HepG2 (cell line): Measurements from ENCODE around the gene NEDD4L. TPM values are rescaled to one million over a fixed set of nuclear protein-coding genes. Genes with fewer than 3 reads are reported as not detected.

Source experiments
- ATAC-seq: fragments of 200-7000 bp; cut with Tn5 transposase; 3 replicates; pipeline ENCODE4 v1.9.1; 2020; ENCODE audit warnings: mild to moderate bottlenecking, moderate library complexity
- BruUV-seq: library from RNA; stranded (reverse); fragments of 400-500 nt; replicated peaks from 2 replicates; lab custom pipeline; 2021; lab: Mats Ljungman, UMichigan
- CTCF ChIA-PET: fragments of 300-600 bp; formaldehyde crosslinking; extraction: SDS; loops from one replicate; lab custom pipeline; 2021; ENCODE audit warnings: low total read pairs, inconsistent platforms, low intra/inter-chr PET ratio; lab: Yijun Ruan, JAX
- POLR2A ChIA-PET: fragments of 350-600 bp; sonication (Branson Sonifier 250); formaldehyde crosslinking; loops from one replicate; lab custom pipeline; 2020; ENCODE audit warnings: antibody characterized with exemption, inconsistent platforms; lab: Yijun Ruan, JAX
- DNase-seq: peaks from one replicate; pipeline ENCODE4 v3.0.0-alpha.2; 2015; ENCODE audit warnings: low spot score
- FAIRE-seq: peaks from 3 replicates; lab custom pipeline; 2011; peaks lifted over from hg19 to GRCh38; lab: Jason Lieb, UNC
- H2AFZ ChIP-seq: one replicate; pipeline ENCODE4 v1.6.1; 2011; ENCODE audit warnings: low read length, inconsistent platforms
- H3K27ac ChIP-seq: fragments of 300-600 bp; 3 replicates; pipeline ENCODE4 v1.8.0; 2011; ENCODE audit warnings: mixed run types, mild to moderate bottlenecking, mixed read lengths, low read length, inconsistent platforms; ENCODE audit not compliant: insufficient read depth; ENCODE audit errors: extremely low read length
- H3K27me3 ChIP-seq, 2 experiments: fragments of 200-600 bp in 1 of 2; 2 replicates in 1 of 2; 3 replicates in 1 of 2; pipeline versions ENCODE4 v1.6.0 to v1.8.0; 2011; ENCODE audit warnings: low read length in 2 of 2, mild to moderate bottlenecking in 2 of 2, moderate library complexity in 2 of 2, inconsistent platforms in 1 of 2; ENCODE audit not compliant: insufficient read depth in 2 of 2, control insufficient read depth in 1 of 2
- H3K36me3 ChIP-seq, 2 experiments: fragments of 200-600 bp in 1 of 2; replicated peaks in 1 of 2; 2 replicates in 1 of 2; 3 replicates in 1 of 2; pipeline versions ENCODE4 v1.5.1 to v1.8.0; 2011; ENCODE audit warnings: low read length in 2 of 2, inconsistent platforms in 1 of 2; ENCODE audit not compliant: insufficient read depth in 2 of 2, control insufficient read depth in 1 of 2
- H3K4me1 ChIP-seq: 2 replicates; pipeline ENCODE4 v1.5.1; 2012; ENCODE audit warnings: low read length, inconsistent platforms; ENCODE audit not compliant: insufficient read depth
- H3K4me2 ChIP-seq: 2 replicates; pipeline ENCODE4 v1.6.0; 2011; ENCODE audit warnings: low read depth, low read length, inconsistent platforms
- H3K4me3 ChIP-seq, 3 experiments: fragments of 200-600 bp in 1 of 3; sonication (generic), shearing (Covaris generic) in 1 of 3; replicated peaks in 1 of 3; 2 replicates each; pipeline ENCODE4 v1.5.1; 2011 to 2016; ENCODE audit warnings: low read length in 3 of 3, inconsistent platforms in 2 of 3, low read depth in 2 of 3, mild to moderate bottlenecking in 2 of 3, control low read depth in 1 of 3, mixed read lengths in 1 of 3; ENCODE audit not compliant: insufficient read depth in 1 of 3
- H3K79me2 ChIP-seq: one replicate; pipeline ENCODE4 v1.6.1; 2011; ENCODE audit warnings: low read length, inconsistent platforms; ENCODE audit not compliant: insufficient read depth
- H3K9ac ChIP-seq: 2 replicates; pipeline ENCODE4 v1.6.0; 2011; ENCODE audit warnings: mild to moderate bottlenecking, low read depth, low read length, inconsistent platforms; ENCODE audit not compliant: insufficient read depth
- H3K9me3 ChIP-seq: 2 replicates; pipeline ENCODE4 v1.5.1; 2012; ENCODE audit warnings: mild to moderate bottlenecking, low read length
- H4K20me1 ChIP-seq: 2 replicates; pipeline ENCODE4 v1.6.0; 2011; ENCODE audit warnings: inconsistent platforms, mild to moderate bottlenecking, low read length, moderate library complexity; ENCODE audit not compliant: insufficient read depth
- CREM ChIP-seq, 2 experiments: sonication (generic) in 1 of 2; formaldehyde crosslinking in 1 of 2; IDR thresholded peaks; 2 replicates each; pipeline versions ENCODE4 v1.4.0 to v1.6.1; 2016 to 2020; ENCODE audit warnings: antibody characterized with exemption in 1 of 2, mild to moderate bottlenecking in 1 of 2, missing genetic modification reagents in 1 of 2
- DPF2 ChIP-seq: sonication (generic); formaldehyde crosslinking; IDR thresholded peaks from 2 replicates; pipeline ENCODE4 v1.4.0; 2020; ENCODE audit warnings: mild to moderate bottlenecking, low read depth, missing genetic modification reagents, borderline replicate concordance
- GFI1 ChIP-seq: sonication (generic); formaldehyde crosslinking; IDR thresholded peaks from 2 replicates; pipeline ENCODE4 v1.5.0; 2020; ENCODE audit warnings: missing genetic modification reagents, mild to moderate bottlenecking, borderline replicate concordance
- HNF1A ChIP-seq, 2 experiments: sonication (generic) in 1 of 2; formaldehyde crosslinking in 1 of 2; IDR thresholded peaks; 2 replicates each; pipeline versions ENCODE4 v1.4.0 to v1.6.1; 2016 to 2020; ENCODE audit warnings: borderline replicate concordance in 1 of 2, low read depth in 1 of 2, mild to moderate bottlenecking in 1 of 2, missing genetic modification reagents in 1 of 2
- IRF2 ChIP-seq: IDR thresholded peaks from 2 replicates; pipeline ENCODE4 v1.6.1; 2018; ENCODE audit warnings: missing genetic modification reagents, missing compliant biosample characterization
- SIN3B ChIP-seq: fragments of 150-350 bp; IDR thresholded peaks from 2 replicates; pipeline ENCODE4 v1.6.1; 2014; ENCODE audit warnings: low read length
- ZNF276 ChIP-seq: sonication (generic); formaldehyde crosslinking; IDR thresholded peaks from 2 replicates; pipeline ENCODE4 v1.4.0; 2020; ENCODE audit warnings: mild to moderate bottlenecking, low read depth, missing genetic modification reagents
- ZNF30 ChIP-seq: sonication (generic); formaldehyde crosslinking; IDR thresholded peaks from 2 replicates; pipeline ENCODE4 v1.5.0; 2020; ENCODE audit warnings: mild to moderate bottlenecking, missing genetic modification reagents
- ZNF367 ChIP-seq: sonication (generic); formaldehyde crosslinking; IDR thresholded peaks from 2 replicates; pipeline ENCODE4 v1.4.0; 2020; ENCODE audit warnings: missing genetic modification reagents, borderline replicate concordance
- ZNF510 ChIP-seq: sonication (generic); formaldehyde crosslinking; IDR thresholded peaks from 2 replicates; pipeline ENCODE4 v1.4.0; 2020; ENCODE audit warnings: low read depth, mild to moderate bottlenecking, missing genetic modification reagents
- ZNF577 ChIP-seq: sonication (generic); formaldehyde crosslinking; IDR thresholded peaks from 2 replicates; pipeline ENCODE4 v1.4.0; 2020; ENCODE audit warnings: mild to moderate bottlenecking, low read depth, missing genetic modification reagents, borderline replicate concordance
- ZNF629 ChIP-seq: sonication (generic); formaldehyde crosslinking; conservative IDR thresholded peaks from 2 replicates; pipeline ENCODE4 v1.5.0; 2020; ENCODE audit warnings: missing genetic modification reagents
- ZNF776 ChIP-seq: sonication (generic); formaldehyde crosslinking; IDR thresholded peaks from 2 replicates; pipeline ENCODE4 v1.4.0; 2020; ENCODE audit warnings: mild to moderate bottlenecking, missing genetic modification reagents
- ZZZ3 ChIP-seq: sonication (generic); formaldehyde crosslinking; IDR thresholded peaks from 2 replicates; pipeline ENCODE4 v1.4.0; 2020; ENCODE audit warnings: missing genetic modification reagents, mild to moderate bottlenecking, borderline replicate concordance
- WGBS: methylation state at CpG from one replicate; pipeline ENCODE4 v1.1.6; 2017; ENCODE audit warnings: low lambda C conversion rate; 5-methylcytosine and 5-hydroxymethylcytosine counted together
- in situ Hi-C: cut with HindIII; loops from 2 replicates; pipeline ENCODE4 v1.10.0; 2017; ENCODE audit warnings: low pct_unique_long_range_greater_than_20kb; ENCODE audit not compliant: extremely low pct_ligation_motif_present
- intact Hi-C: fragments of 100-400 bp; cut with micrococcal nuclease; formaldehyde crosslinking; loops from one replicate; pipeline ENCODE4 v1.10.0; 2022; ENCODE audit not compliant: unreplicated experiment
- polyA plus RNA-seq, 8 experiments: library from polyadenylated mRNA; depleted of rRNA in 3 of 8; stranded (reverse) in 7 of 8; unstranded in 1 of 8; fragments of >200 nt; fragmentation: Illumina TruSeq in 4 of 8; extraction: Trizol in 4 of 8; gene quantifications; 2 replicates each; pipeline versions ENCODE4 v1.2.1 to v1.2.3, GENCODE V29; 2011 to 2016; ENCODE audit warnings: low read depth in 4 of 8, missing spikeins in 1 of 8, mixed read lengths in 1 of 8; ENCODE audit not compliant: insufficient read depth in 1 of 8
- total RNA-seq, 5 experiments: library from RNA; depleted of rRNA; stranded (reverse); fragments of >200 nt; fragmentation: Illumina TruSeq; extraction: Trizol; gene quantifications; 2 replicates each; pipeline ENCODE4 v1.2.3, GENCODE V29; 2016; ENCODE audit warnings: low read depth in 1 of 5
- TF ChIP-seq, protein P1 (sequence below): sonication (generic); formaldehyde crosslinking; IDR thresholded peaks from 2 replicates; pipeline ENCODE4 v1.5.0; 2020; ENCODE audit warnings: missing genetic modification reagents

Gene NEDD4L
- total and polyA plus RNA-seq, 2 of the 13 experiments (the other 11 are each of a cell fraction or from before 2014, with no cell fraction given), result 168 to 390 TPM

DNA sequence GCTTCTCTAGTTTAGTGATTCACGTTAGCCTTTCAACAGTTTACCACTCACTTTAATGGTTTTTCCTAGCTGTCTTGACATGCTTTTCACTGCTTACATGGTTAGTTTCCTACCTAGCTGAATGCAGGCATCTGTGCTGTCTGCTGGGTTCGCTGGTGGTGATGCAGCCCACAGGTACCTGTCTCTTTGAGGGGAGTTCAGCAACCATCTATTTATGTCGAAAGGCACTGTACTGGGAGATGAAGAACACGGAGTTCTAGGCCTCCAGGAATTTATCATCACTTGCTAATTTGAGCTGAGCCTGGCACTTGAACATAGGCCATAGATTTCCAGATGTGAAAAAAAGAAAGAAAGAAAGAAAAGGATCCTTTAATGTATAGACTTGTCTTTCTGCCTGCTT, 148.5 kb downstream of the NEDD4L start:
- BruUV-seq, result no TSS peak
- in situ Hi-C loops (no loop called here), intact Hi-C loops (no loop called here)
- WGBS, result 98% methylated on average over 4 of the region's 4 CpGs
- Histone ChIP-seq H2AFZ (no peak overlapping the region), H3K4me2 (no peak overlapping the region), H3K27ac (no peak overlapping the region), H3K27me3 (no peaks in the 10 kb centered on the region), H3K36me3 (no peaks in the 10 kb centered on the region), H3K4me3 (no peak overlapping the region), H3K9ac (no peak overlapping the region), H3K4me1 (peaks cover 33% of the 10 kb centered on the region), H3K79me2 (peaks cover 7% of the 10 kb centered on the region), H4K20me1 (no peaks in the 10 kb centered on the region), H3K9me3 (no peaks in the 10 kb centered on the region)
- TF ChIP-seq CREM (IDR thresholded peaks at IDR 0.05), result no peak
- no peak for TF ChIP-seq CREM (CRISPR knock-in tag; IDR thresholded peaks at IDR 0.05)
- no peak for TF ChIP-seq ZNF367 (CRISPR knock-in tag)
- no peak for TF ChIP-seq SIN3B
- no peak for TF ChIP-seq ZNF776
- no peak for TF ChIP-seq ZNF629
- no peak for TF ChIP-seq DPF2 (CRISPR knock-in tag)
- no peak for TF ChIP-seq IRF2 (CRISPR knock-in tag)
- no peak for TF ChIP-seq ZNF577
- TF ChIP-seq ZNF510, result no peak
- TF ChIP-seq HNF1A (IDR thresholded peaks at IDR 0.05; ENCODE audit: low read depth), result no peak
- TF ChIP-seq HNF1A (CRISPR knock-in tag; IDR thresholded peaks at IDR 0.05; ENCODE audit: borderline replicate concordance), result no peak
- no peak for TF ChIP-seq ZNF30 (CRISPR knock-in tag)
- TF ChIP-seq GFI1, result no peak
- TF ChIP-seq, protein P1, sequence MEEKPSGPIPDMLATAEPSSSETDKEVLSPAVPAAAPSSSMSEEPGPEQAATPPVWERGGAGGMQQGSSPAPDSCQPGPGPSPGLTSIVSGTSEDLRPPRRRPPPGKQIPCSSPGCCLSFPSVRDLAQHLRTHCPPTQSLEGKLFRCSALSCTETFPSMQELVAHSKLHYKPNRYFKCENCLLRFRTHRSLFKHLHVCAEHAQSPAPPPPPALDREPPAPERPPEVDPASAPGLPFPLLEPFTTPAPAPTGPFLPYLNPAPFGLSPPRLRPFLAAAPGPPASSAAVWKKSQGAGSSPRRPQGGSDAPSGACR (CRISPR knock-in tag), result no peak
- no peak for TF ChIP-seq ZZZ3 (CRISPR knock-in tag)
- no peak for TF ChIP-seq ZNF276 (CRISPR knock-in tag)
- ATAC-seq (no peak), DNase-seq (no peak), FAIRE-seq (no peak)
- ChIA-PET POLR2A (no interaction called here), CTCF (no interaction called here)
